NOMO-1 (cell line): ENCODE results near the gene COL13A1.

Experiments
- DNase-seq, 2 experiments: peaks; one replicate each; lab custom pipeline; 2025; ENCODE audit not compliant: unreplicated experiment in 2 of 2; lab: John Stamatoyannopoulos, UW

COL13A1 gene

DNA sequence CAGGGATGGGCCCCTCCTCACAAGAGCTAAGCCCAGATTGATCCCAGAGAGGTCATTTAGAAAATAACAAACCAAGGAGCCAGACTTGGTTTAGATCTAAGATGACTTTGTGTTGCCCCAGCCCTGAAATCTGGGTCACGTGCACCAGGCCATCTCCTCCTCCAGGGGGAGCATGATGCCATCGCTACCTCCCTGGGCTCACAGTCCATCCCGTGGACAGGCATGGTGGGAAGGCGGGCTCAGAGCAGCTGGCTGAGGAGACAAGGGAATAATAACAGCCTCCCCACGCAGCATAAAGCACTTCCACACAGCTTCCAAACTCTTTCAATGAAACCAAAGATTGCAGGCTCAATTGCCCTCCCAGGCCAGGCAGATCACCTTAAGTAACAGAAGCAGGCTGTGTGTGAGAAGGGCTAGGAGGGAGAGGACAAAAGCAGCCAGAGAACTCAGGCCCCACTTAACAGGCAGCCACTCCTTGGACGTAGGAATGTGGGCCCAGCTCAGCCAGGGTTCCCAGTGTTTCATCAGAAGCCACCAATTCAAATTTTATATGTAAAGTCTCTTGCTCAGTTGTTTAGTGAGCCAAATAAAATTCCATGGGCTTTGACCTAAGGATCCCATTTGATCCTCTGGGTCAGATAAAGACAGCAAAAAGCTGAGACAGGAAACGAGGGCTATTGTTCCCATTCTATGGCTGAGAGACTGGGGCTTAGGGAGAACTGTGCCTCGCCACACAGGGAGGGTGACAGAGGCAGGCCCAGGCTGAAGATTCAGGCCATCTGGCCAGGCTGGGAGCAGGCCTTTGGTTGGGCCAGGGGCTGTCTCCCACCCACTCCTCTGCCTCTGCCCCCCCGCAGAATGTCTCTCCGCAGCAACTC, 100.2 kb downstream of the COL13A1 start:
- DNase-seq = no peak

DNA sequence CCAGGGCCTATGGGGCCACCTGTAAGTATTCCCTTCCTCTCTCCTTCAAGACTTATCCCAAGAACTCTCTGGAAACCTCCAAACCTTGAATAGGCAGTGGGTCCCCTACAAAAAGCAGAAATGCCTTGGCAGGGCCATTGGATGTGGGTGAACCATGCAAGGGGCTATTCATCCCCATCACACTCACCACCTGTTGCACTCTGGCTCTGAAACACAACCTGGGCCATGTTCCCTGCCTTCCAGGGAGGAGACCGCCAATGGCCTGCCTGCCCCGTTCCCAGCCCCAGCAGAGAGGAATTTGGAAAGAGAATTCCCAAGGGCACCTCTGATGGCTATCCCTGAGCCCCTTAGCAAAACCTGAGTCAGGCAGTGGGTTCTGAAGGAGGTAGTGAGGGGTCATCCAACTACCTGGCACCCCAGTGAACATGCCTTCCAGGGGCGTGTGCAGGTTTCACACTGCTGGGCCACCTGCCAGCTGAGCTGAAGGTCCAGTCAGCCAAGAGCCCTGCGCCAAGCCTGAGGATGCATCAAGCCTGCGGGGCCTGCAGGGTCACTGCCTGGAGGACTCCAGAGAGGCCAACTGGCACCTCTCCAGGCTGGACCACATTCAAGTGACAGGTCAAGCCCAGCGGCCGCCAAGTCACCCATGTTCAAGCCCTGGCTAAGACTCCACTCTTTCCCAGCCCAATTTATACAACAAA, 101.3 kb downstream of the COL13A1 start:
- DNase-seq = no peak

DNA sequence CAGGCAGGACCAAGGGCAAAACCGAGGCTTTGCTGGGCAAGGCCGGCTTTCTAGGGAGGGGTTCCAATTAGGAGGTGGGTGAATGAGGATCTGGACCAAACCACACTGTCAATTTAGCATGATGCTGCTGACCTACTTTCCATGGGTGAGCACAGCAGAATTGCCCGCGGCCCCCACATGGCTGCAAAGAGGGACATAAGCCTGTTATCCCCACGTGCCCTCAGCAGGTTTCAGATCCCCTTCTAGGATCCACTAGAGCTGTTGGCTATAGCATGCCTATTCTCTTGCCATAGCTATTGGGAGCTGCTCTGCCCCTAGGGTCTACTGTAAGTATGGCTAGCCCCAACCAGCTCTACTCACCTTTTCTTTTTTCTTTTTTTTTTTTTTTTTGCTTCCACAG, 102.8 kb downstream of the COL13A1 start:
- DNase-seq = no peak

DNA sequence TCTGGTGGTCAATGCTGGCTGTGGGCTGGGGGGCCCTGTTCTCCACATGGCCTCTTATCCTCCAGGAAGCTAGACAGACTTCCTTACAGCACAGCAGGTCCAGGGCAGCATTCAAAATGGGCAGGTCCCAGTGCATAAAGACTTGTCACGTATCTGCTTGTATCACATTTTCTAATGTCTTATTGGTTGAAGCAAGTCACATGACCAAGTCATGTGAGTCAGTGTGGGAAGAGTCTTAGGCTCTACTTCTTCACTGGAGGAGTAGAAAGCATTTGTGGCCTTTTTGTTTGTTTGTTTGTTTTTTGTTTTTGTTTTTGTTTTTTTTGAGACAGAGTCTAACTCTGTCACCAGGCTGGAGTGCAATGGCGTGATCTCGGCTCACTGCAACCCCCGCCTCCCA, 104.7 kb downstream of the COL13A1 start:
- no peak for DNase-seq

DNA sequence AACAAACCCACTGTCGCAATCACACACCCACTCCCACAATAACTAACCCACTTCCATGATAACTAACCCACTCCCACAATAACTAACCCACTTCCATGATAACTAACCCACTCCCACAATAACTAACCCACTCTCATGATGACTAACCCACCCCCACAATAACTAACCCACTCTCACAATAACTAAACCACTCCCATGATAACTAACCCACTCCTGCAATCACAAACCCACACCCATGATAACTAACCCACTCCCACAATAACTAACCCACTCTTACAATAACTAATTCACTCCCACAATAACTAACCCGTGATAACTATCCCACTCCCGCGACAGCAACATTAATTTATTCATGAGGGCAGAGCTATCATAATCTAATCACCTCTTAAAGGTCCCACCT, 105.8 kb downstream of the COL13A1 start:
- DNase-seq = no peak

DNA sequence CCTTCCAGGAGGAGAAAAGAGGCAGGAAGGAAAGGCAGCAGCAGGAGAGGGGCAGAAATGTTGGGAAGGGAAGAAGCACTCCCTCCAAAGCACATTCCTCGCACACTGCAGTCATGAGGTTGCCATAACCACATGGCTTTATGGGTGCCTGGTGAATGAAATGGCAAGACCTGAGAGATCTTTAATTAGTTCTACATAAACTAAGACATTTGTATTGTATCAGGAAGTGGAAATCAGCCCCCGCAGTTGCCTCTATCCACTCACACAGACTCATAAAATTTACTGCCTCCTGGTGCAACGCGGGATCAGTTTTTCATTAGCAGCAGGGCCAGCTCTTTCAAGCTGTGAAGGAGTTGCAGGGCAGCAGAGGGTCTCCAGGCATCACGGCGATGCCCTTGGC, 106.4 kb downstream of the COL13A1 start:
- no peak for DNase-seq

- no peak for DNase-seq
Observed at GRCh38 chr10:69910561-69910960, 108.9 kb downstream of the COL13A1 start.

DNA sequence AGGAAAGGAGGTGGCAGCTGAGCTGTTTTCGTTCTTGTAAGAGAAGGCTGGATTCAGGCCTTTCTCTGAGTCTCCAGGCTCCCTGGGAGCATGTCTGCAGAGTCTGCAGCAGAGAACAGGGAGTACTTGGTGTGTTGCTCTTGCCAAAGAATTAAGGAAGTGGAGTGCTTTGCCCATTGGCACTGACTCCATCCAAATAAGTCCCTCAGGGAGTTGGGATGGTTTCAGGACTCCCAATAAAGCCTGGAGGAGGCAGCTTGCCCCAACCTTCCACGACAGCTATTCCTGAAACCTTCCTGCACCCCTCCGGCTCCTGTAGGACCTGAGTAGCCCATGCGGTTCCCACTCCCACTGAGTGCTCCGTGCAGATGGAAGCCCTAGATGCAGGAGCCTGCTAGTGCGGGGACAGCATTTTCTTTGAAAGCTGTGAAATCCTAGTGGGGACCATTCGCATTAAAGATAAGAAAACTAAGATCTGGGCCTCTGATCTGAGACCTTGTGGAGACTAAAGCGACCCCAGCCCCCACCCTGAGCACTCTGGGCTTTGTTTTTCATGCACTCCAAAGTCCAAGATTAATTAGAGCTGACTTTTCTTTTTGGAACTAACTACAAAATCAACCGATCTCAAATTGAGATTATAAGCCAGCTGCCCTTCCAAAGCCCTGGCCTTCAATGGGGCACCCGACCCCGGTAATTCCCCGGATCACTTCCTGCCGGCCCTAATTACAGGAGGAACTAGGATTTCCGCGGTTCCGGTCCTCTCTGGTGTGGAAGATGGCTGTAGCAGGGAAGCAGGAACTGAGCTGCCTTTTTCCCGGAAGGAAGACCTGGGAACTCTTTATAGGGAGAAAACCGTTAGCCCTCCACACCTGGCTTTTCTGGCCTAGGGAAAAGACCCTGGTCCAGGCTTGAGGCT, 110.2 kb downstream of the COL13A1 start:
- DNase-seq = no peak

DNA sequence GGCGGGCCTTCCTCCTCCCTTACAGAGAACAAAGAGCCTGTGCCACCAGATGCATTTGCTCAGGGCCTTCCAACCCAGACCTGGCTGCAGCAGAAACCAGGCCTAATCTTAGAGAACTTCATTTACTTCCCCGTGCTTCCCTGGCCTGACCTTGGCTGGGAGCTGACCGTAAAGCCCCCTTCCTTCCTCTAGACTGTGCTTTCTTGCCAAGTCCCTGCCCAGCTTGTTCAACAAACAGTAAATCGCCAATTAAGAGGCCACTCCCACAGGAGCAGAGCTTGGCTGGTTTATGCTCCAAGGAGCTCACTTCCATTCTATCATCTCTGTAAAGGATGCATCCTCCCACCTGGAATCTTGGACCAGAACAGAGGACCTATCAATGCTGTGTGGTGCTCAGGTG, 110.9 kb downstream of the COL13A1 start:
- DNase-seq = no peak

- DNase-seq = no peak
Observed at GRCh38 chr10:69913606-69914382, 112.1 kb downstream of the COL13A1 start.

- peak; percentile 38 to 47 for DNase-seq
Observed at GRCh38 chr10:69914398-69915214, 112.9 kb downstream of the COL13A1 start.

- DNase-seq = no peak
Observed at GRCh38 chr10:69915215-69915560, 113.5 kb downstream of the COL13A1 start.

DNA sequence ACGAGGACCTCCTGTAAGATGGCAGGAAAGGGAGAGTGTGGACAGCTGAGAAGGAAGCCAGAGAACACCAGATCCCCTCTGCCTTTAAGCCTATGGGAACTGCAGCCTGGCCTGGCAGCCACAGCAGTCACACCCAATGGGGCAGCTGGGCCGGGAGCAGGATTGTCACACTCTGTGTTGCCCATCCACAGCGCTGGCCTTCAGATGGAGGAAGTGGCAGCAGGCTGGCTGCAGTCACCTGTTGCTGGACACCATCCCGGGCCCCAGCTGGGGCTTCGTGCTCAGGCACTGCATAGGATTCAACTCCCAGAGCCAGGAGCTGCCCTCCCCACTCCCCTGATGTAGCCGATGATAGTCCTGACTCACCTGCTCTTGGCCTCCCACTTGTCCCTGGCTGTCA, 114.4 kb downstream of the COL13A1 start:
- DNase-seq = no peak

- DNase-seq = no peak
Observed at GRCh38 chr10:69918036-69918435, 116.3 kb downstream of the COL13A1 start.

GRCh38 chr10:69919250-69919649, 117.5 kb downstream of the COL13A1 start:
- DNase-seq = no peak

GRCh38 chr10:69925111-69925510, 123.4 kb downstream of the COL13A1 start:
- no peak for DNase-seq

DNA sequence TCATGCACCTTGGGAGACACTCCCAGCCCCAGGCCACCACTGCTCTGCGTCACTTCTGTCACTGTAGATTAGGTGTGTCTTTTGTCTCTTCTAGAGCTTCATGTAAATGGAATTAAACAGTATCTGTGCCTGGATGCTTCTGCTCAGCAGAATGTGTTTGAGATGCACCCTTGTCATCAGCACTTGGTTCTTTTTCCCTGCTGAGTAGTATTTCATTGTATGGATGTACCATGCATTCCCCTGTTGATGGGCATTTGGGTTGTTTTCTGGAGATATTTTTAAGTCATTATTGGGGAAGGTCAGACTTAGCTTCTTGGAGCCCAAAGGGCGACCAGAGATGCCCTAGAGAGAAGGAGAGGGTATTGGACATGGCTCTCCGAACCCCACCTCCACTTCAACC, 126.6 kb downstream of the COL13A1 start:
- no peak for DNase-seq

GRCh38 chr10:69929575-69929974, 127.9 kb downstream of the COL13A1 start:
- DNase-seq = no peak

DNA sequence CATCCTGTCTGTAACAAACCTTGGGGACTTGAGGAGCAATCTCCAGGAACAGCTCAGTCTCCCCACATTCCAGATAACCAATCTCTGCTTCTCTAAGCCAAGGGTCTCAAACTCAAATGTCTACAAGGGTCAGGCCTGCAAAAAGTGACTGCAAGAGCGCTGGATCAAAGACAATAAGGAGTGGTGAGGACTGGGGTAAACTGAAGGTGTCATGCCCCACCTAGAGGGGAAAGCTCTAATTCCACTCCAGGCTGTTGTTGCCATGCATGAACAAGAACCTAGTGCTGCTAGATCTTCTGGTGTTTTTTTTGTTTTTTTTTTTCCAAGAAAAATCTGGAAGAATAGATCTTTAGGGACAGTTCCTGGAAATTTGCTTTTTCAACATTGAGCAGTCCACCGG, 133.1 kb downstream of the COL13A1 start:
- DNase-seq = no peak

DNA sequence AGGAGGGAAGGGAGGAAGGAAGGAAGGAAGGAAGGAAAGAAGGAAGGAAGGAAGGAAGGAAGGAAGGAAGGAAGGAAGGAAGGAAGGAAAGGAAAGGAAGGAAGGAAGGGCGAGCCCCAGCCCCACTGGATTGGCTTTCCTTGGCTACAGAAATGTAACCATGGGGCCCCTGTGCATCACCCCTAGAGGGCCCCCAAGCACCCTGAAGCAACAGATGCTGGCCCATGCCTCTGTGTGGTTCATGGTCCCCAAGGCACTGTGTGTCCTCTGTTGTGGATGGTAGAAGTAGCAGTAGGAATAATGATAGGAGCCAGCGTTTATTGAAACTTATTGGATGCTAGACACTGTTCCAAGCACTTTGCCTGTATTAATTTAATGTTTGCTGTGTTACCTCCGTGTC, 134.4 kb downstream of the COL13A1 start:
- no peak for DNase-seq
